Esophagus muscularis mucosa (tissue), 4 donors: Measurements from ENCODE around the gene PRKCH. TPM values are rescaled to one million over a fixed set of nuclear protein-coding genes. Genes with fewer than 3 reads are reported as not detected.

Experiments used
- DNase-seq: peaks from one replicate; pipeline ENCODE4 v3.0.0-alpha.2; 2017; ENCODE audit errors: extremely low spot score
- H3K27ac ChIP-seq, 4 donors: fragments of 200-600 bp; sonication (generic); replicated peaks in 1 of 4; 1 replicate in 3 of 4; 2 replicates in 1 of 4; pipeline ENCODE4 v1.5.1; 2016 to 2019; ENCODE audit warnings: mild to moderate bottlenecking in 1 of 4
- H3K27me3 ChIP-seq, 4 donors: fragments of 200-600 bp; sonication (generic); one replicate each; pipeline versions ENCODE4 v1.5.1 to v1.6.0; 2016 to 2019
- H3K36me3 ChIP-seq, 4 donors: fragments of 200-600 bp; sonication (generic); one replicate each; pipeline ENCODE4 v1.5.1; 2016 to 2019
- H3K4me1 ChIP-seq, 4 donors: fragments of 200-600 bp; sonication (generic); one replicate each; pipeline ENCODE4 v1.5.1; 2016 to 2019
- H3K4me3 ChIP-seq, 4 donors: fragments of 200-600 bp; sonication (generic); 1 replicate in 2 of 4; 2 replicates in 2 of 4; pipeline ENCODE4 v1.5.1; 2016 to 2019; ENCODE audit warnings: mild to moderate bottlenecking in 4 of 4, moderate library complexity in 1 of 4
- H3K9me3 ChIP-seq, 4 donors: fragments of 200-600 bp; sonication (generic); 1 replicate in 3 of 4; 2 replicates in 1 of 4; pipeline ENCODE4 v1.5.1; 2016 to 2019
- EP300 ChIP-seq: sonication (generic); formaldehyde crosslinking; IDR thresholded peaks from one replicate; pipeline ENCODE4 v1.6.1; 2017; ENCODE audit warnings: antibody characterized with exemption
- POLR2A ChIP-seq: fragments of 450-650 bp; IDR thresholded peaks from one replicate; pipeline ENCODE4 v1.6.1; 2017; ENCODE audit warnings: antibody characterized with exemption, moderate library complexity, mild to moderate bottlenecking, low read depth
- POLR2AphosphoS5 ChIP-seq, 2 donors: sonication (generic); formaldehyde crosslinking; IDR thresholded peaks; one replicate each; pipeline ENCODE4 v1.6.1; 2017; ENCODE audit warnings: antibody characterized with exemption in 2 of 2
- WGBS: methylation state at CpG from one replicate; pipeline ENCODE4 v1.1.5; 2018; 5-methylcytosine and 5-hydroxymethylcytosine counted together
- intact Hi-C: fragments of 100-400 bp; cut with DNase I; formaldehyde crosslinking; loops from one replicate; pipeline ENCODE4 v1.15.1; 2023
- total RNA-seq, 4 donors: library from RNA; depleted of rRNA; stranded (reverse); fragments of >200 nt; gene quantifications; one replicate each; pipeline versions ENCODE4 v1.1.0 to v1.2.1, GENCODE V29; 2016
- TF ChIP-seq, protein P1 (sequence below), 3 experiments: fragments of 200-600 bp in 2 of 3; fragments of 450-650 bp in 1 of 3; sonication (generic) in 2 of 3; IDR thresholded peaks; one replicate each; pipeline ENCODE4 v1.5.1; 2017 to 2019; ENCODE audit warnings: antibody characterized with exemption in 3 of 3, mild to moderate bottlenecking in 2 of 3, moderate library complexity in 1 of 3

The PRKCH gene
- total RNA-seq, 4 donors from 2014 or later = 13.3 to 67.6 (median 32.2) TPM

DNA sequence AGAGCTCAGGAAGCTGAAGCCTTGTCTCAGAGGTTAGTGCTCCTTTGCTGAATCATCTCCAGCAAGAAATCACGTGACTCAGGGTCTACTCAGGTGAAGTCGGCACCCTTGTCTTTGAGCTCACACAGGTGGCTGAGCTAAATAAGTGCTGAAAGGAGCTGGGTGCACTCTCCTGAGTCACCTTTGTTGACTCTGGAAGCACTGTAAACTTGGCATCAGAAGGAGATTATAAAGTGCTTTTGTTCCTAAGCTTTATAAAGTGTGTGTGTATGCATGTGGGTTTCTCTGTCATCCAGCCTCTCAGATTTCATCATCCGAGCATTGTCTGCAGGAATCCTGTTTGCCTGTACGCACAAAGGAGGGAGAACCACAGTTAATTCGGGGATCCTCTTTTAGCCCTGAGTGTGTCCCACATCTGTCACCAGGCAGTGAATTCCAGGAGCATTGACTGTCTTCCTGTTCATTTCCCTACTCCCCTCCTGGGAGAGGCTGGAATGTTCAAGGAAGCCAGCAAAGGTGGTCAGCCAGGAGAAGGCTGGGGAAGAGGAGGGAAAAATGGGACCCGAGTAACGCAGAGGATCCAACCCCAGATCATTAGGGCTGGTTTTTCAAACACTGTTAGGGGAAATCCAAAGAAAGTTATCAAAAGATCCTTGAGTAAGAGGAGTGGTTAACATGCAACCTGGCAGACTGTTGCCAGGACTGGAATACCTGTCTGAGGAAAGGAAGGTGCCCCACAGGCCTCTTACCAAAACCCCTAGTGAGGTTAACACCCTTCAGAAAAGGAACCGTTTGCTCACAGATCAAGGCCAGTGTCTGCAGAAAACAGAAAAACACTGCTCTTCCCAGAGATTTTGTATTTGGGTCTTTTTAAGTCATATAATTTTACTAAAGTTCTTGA lies 216.4 kb downstream of the PRKCH start:
- no peak overlapping the region for H3K4me3 ChIP-seq
- peaks cover 28 to 46% (median 31%) of the 10 kb centered on the region in 4 donors for H3K4me1 ChIP-seq
- no peak for DNase-seq
- peak overlapping the region in 3 of 4 donors; percentile 40 to 60 (median 44) for H3K27ac ChIP-seq
- H3K9me3 ChIP-seq = no peaks in the 10 kb centered on the region
- no peaks in the 10 kb centered on the region for H3K36me3 ChIP-seq
- intact Hi-C loops = no loop called here
- H3K27me3 ChIP-seq = no peaks in the 10 kb centered on the region
- TF ChIP-seq EP300 (no peak), POLR2AphosphoS5 (IDR thresholded peaks at IDR 0.05) (peak; percentile 29 to 49), POLR2A (no peak)
- TF ChIP-seq, protein P1, sequence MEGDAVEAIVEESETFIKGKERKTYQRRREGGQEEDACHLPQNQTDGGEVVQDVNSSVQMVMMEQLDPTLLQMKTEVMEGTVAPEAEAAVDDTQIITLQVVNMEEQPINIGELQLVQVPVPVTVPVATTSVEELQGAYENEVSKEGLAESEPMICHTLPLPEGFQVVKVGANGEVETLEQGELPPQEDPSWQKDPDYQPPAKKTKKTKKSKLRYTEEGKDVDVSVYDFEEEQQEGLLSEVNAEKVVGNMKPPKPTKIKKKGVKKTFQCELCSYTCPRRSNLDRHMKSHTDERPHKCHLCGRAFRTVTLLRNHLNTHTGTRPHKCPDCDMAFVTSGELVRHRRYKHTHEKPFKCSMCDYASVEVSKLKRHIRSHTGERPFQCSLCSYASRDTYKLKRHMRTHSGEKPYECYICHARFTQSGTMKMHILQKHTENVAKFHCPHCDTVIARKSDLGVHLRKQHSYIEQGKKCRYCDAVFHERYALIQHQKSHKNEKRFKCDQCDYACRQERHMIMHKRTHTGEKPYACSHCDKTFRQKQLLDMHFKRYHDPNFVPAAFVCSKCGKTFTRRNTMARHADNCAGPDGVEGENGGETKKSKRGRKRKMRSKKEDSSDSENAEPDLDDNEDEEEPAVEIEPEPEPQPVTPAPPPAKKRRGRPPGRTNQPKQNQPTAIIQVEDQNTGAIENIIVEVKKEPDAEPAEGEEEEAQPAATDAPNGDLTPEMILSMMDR (IDR thresholded peaks at IDR 0.05) = no peak
- WGBS = 55% methylated on average over 8 of the region's 8 CpGs

DNA sequence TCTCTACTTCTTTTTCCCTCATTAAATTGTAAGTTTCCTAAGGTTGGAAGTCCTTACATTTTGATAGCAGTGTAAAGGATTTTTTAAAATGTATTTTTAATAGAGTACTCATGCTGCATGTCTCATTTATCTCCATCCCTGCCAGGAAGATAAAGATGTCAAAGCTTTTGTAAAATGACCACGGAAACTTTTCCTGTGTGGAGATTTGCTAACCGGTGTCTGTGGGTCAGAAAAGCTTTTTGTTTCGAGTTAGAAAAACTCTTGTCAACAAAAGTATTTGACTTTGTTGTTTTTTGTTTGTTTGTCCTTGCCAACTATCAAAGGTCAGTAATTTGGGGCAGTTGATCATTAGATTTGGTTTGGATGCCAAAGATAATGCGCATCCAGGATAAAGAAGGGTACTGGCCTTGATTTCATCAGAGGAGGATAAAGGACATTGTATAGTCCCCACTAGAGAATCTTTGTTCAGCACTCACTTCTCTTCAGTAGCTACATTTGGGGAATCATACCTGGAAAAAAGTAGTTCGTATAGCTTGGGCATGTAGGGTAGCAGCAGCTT lies 217.2 kb downstream of the PRKCH start:
- no peak for TF ChIP-seq POLR2A
- no peak for TF ChIP-seq EP300
- no peak for TF ChIP-seq POLR2AphosphoS5 (IDR thresholded peaks at IDR 0.05)
- TF ChIP-seq, protein P1 (IDR thresholded peaks at IDR 0.05) = no peak
- intact Hi-C loops = no loop called here
- H3K27ac ChIP-seq = no peak overlapping the region
- H3K27me3 ChIP-seq = no peaks in the 10 kb centered on the region
- no peak overlapping the region for H3K4me3 ChIP-seq
- H3K36me3 ChIP-seq = no peaks in the 10 kb centered on the region
- DNase-seq = no peak
- H3K4me1 ChIP-seq = peaks cover 34 to 53% (median 35%) of the 10 kb centered on the region in 4 donors
- WGBS = 83% methylated on average over 5 of the region's 5 CpGs
- no peaks in the 10 kb centered on the region for H3K9me3 ChIP-seq

DNA sequence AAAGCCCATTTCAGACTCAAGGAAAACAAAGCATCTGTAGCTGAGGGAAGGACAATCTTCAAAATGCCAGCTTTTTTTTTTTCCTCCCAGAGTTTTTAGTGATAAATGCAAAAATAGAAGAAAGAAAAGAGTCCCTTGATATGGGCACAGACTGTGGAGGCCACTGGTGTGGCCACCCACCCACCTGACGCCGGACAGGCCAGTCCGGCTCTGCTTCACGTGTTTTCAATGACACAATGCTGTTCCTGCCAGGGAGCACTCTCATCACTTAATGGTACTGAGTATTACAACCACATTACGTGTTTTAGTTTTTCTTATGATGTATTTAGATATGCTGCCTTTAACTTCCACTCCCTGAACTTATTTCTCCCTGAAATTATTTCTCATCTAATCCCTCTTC lies 218.3 kb downstream of the PRKCH start:
- Histone ChIP-seq H3K36me3 (no peaks in the 10 kb centered on the region), H3K4me3 (no peak overlapping the region), H3K27me3 (no peaks in the 10 kb centered on the region), H3K27ac (no peak overlapping the region), H3K4me1 (peaks cover 42 to 64% (median 46%) of the 10 kb centered on the region in 4 donors), H3K9me3 (no peaks in the 10 kb centered on the region)
- 91% methylated on average over 5 of the region's 5 CpGs for WGBS
- DNase-seq = no peak
- no peak for TF ChIP-seq POLR2A
- intact Hi-C loops = no loop called here

DNA sequence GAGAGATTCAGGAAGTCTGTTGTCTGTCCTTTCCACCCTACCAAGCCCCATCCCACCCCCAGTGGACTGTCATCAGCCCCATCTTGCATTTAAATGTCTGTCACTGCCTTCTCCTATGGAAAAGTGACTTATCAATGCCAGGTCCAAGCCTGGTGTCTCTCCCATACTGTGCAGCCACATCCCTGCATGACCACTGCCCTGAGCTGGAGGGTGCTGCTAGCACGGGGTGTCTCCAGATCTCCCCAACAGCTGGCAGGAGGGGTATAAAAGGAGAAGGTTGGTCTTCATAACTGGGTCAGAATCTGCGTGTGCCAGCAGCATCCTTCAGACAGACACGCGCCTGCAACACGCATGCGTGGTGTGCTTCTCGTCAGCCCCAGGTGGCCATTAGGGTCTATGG lies 219.6 kb downstream of the PRKCH start:
- no peak overlapping the region for H3K4me3 ChIP-seq
- 87% methylated on average over 5 of the region's 7 CpGs for WGBS
- TF ChIP-seq EP300 = no peak
- no peak for TF ChIP-seq POLR2AphosphoS5 (IDR thresholded peaks at IDR 0.05)
- no peak for TF ChIP-seq POLR2A
- TF ChIP-seq, protein P1 (IDR thresholded peaks at IDR 0.05) = no peak
- H3K9me3 ChIP-seq = no peaks in the 10 kb centered on the region
- peak overlapping the region in 3 of 4 donors; percentile 20 to 90 (median 22) for H3K27ac ChIP-seq
- intact Hi-C loops = no loop called here
- DNase-seq = no peak
- H3K4me1 ChIP-seq = peaks cover 55 to 77% (median 59%) of the 10 kb centered on the region in 4 donors
- H3K36me3 ChIP-seq = no peaks in the 10 kb centered on the region
- no peaks in the 10 kb centered on the region for H3K27me3 ChIP-seq
